Suprapubic skin (tissue), 4 donors: ENCODE results near the gene ALDH1A2. TPM values are rescaled to one million over a fixed set of nuclear protein-coding genes. Genes with fewer than 3 reads are reported as not detected.
A peak's percentile ranks its signal among the peaks of the same experiment; 100 is the strongest.
"Not testable (repeated sequence)": the region's sequence is repeated elsewhere in the genome, so short reads cannot be mapped to it uniquely, and the experiment has no call there.

Source experiments
- DNase-seq, 2 donors: peaks; one replicate each; pipeline ENCODE4 v3.0.0-alpha.2; 2019; ENCODE audit warnings: low spot score in 2 of 2
- H3K27ac ChIP-seq: fragments of 200-600 bp; sonication (generic); one replicate; pipeline ENCODE4 v1.5.1; 2019
- H3K27me3 ChIP-seq: fragments of 200-600 bp; sonication (generic); one replicate; pipeline ENCODE4 v1.5.1; 2019
- H3K36me3 ChIP-seq: fragments of 200-600 bp; sonication (generic); one replicate; pipeline ENCODE4 v1.5.1; 2019
- H3K4me1 ChIP-seq: fragments of 200-600 bp; sonication (generic); one replicate; pipeline ENCODE4 v1.5.1; 2019
- H3K4me3 ChIP-seq: fragments of 200-600 bp; sonication (generic); one replicate; pipeline ENCODE4 v1.5.1; 2019; ENCODE audit warnings: mild to moderate bottlenecking
- H3K9me3 ChIP-seq: fragments of 200-600 bp; sonication (generic); one replicate; pipeline ENCODE4 v1.5.1; 2019
- CTCF ChIP-seq, 2 donors: fragments of 200-600 bp in 1 of 2; fragments of 450-650 bp in 1 of 2; sonication (generic) in 1 of 2; IDR thresholded peaks; one replicate each; pipeline ENCODE4 v1.5.1; 2016 to 2019; ENCODE audit warnings: antibody characterized with exemption in 2 of 2, mild to moderate bottlenecking in 1 of 2, moderate library complexity in 1 of 2
- EP300 ChIP-seq: sonication (generic); formaldehyde crosslinking; IDR thresholded peaks from one replicate; pipeline ENCODE4 v1.6.1; 2017; ENCODE audit warnings: antibody characterized with exemption
- POLR2A ChIP-seq, 2 donors: fragments of 450-650 bp; IDR thresholded peaks; one replicate each; pipeline ENCODE4 v1.6.1; 2017; ENCODE audit warnings: antibody characterized with exemption in 2 of 2, mild to moderate bottlenecking in 2 of 2, moderate library complexity in 2 of 2
- POLR2AphosphoS5 ChIP-seq, 3 donors: sonication (generic); formaldehyde crosslinking; IDR thresholded peaks; one replicate each; pipeline ENCODE4 v1.6.1; 2017; ENCODE audit warnings: antibody characterized with exemption in 3 of 3
- WGBS: methylation state at CpG from one replicate; pipeline ENCODE4 v1.1.5; 2018; 5-methylcytosine and 5-hydroxymethylcytosine counted together
- total RNA-seq, 4 donors: library from RNA; depleted of rRNA; stranded (reverse); fragments of >200 nt; gene quantifications; one replicate each; pipeline ENCODE4 v1.1.0, GENCODE V29; 2016

ALDH1A2 gene
- total RNA-seq = 1 to 10 TPM in 3 of 4 donors, under 1 TPM in 1; 0.62 to 4.9 (median 2.6) TPM

GRCh38 chr15:58065445-58066041 lies at the start of gene ALDH1A2:
TSS of gene ALDH1A2 (minus strand) at chr15:58065711. CDS start at chr15:58065650, 61 bp downstream.
- Histone ChIP-seq H3K27ac (no peak within 1 kb of the TSS), H3K4me3 (peak within 1 kb of the TSS; percentile 54), H3K9me3 (no peaks in the 10 kb centered on the region), H3K36me3 (no peaks in the 10 kb centered on the region), H3K4me1 (peaks cover 14% of the 10 kb centered on the region), H3K27me3 (peaks cover 79% of the 10 kb centered on the region)
- TF ChIP-seq POLR2A (IDR thresholded peaks at IDR 0.05) = no peak
- TF ChIP-seq POLR2AphosphoS5 (IDR thresholded peaks at IDR 0.05) = no peak
- TF ChIP-seq EP300 = no peak
- TF ChIP-seq CTCF (IDR thresholded peaks at IDR 0.05) = no peak
- peak in 1 of 2 donors; percentile 75 for DNase-seq
- 8% methylated on average over 16 of the region's 75 CpGs for WGBS

- H3K36me3 ChIP-seq = no peaks in the 10 kb centered on the region
- H3K4me1 ChIP-seq = no peaks in the 10 kb centered on the region
- no peak overlapping the region for H3K27ac ChIP-seq
- no peaks in the 10 kb centered on the region for H3K9me3 ChIP-seq
- DNase-seq = no peak
- TF ChIP-seq POLR2AphosphoS5 (IDR thresholded peaks at IDR 0.05) = no peak
- no peak for TF ChIP-seq CTCF (IDR thresholded peaks at IDR 0.05)
- TF ChIP-seq EP300 = no peak
- no peak for TF ChIP-seq POLR2A (IDR thresholded peaks at IDR 0.05)
- peaks cover 7% of the 10 kb centered on the region for H3K27me3 ChIP-seq
- H3K4me3 ChIP-seq = no peak overlapping the region
Observed at GRCh38 chr15:58114812-58115211, 49.3 kb upstream of the ALDH1A2 start.

- Histone ChIP-seq H3K4me1 (no peaks in the 10 kb centered on the region), H3K36me3 (no peaks in the 10 kb centered on the region), H3K27me3 (peaks cover 12% of the 10 kb centered on the region), H3K9me3 (no peaks in the 10 kb centered on the region), H3K4me3 (no peak overlapping the region), H3K27ac (no peak overlapping the region)
- TF ChIP-seq POLR2A (IDR thresholded peaks at IDR 0.05) (no peak), POLR2AphosphoS5 (IDR thresholded peaks at IDR 0.05) (no peak), EP300 (no peak), CTCF (IDR thresholded peaks at IDR 0.05) (no peak)
- WGBS = 73% methylated on average over 3 of the region's 3 CpGs
- DNase-seq = no peak
Observed at GRCh38 chr15:58114388-58114787, 48.9 kb upstream of the ALDH1A2 start.

- H3K9me3 ChIP-seq, H3K36me3 ChIP-seq, DNase-seq, H3K4me3 ChIP-seq, H3K4me1 ChIP-seq, H3K27ac ChIP-seq: not testable (repeated sequence)
- WGBS = 33% methylated on average over 5 of the region's 5 CpGs
- peaks cover 19% of the 10 kb centered on the region for H3K27me3 ChIP-seq
Observed at GRCh38 chr15:58113358-58113757, 47.8 kb upstream of the ALDH1A2 start.

GRCh38 chr15:58111718-58112104 lies 46.2 kb upstream of the ALDH1A2 start:
- Histone ChIP-seq H3K4me3 (no peak overlapping the region), H3K36me3 (no peaks in the 10 kb centered on the region), H3K4me1 (no peaks in the 10 kb centered on the region), H3K9me3 (no peaks in the 10 kb centered on the region), H3K27me3 (peaks cover 19% of the 10 kb centered on the region), H3K27ac (no peak overlapping the region)
- no peak for TF ChIP-seq EP300
- DNase-seq = no peak
- 96% methylated on average over 5 of the region's 5 CpGs for WGBS

GRCh38 chr15:58110999-58111717 lies 45.6 kb upstream of the ALDH1A2 start:
- WGBS = 74% methylated on average over 6 of the region's 6 CpGs
- no peak for TF ChIP-seq POLR2A (IDR thresholded peaks at IDR 0.05)
- TF ChIP-seq POLR2AphosphoS5 (IDR thresholded peaks at IDR 0.05) = no peak
- TF ChIP-seq CTCF (IDR thresholded peaks at IDR 0.05) = no peak
- TF ChIP-seq EP300 = no peak
- H3K27me3 ChIP-seq = peaks cover 19% of the 10 kb centered on the region
- DNase-seq = no peak
- no peaks in the 10 kb centered on the region for H3K36me3 ChIP-seq
- H3K4me1 ChIP-seq = no peaks in the 10 kb centered on the region
- H3K9me3 ChIP-seq = no peaks in the 10 kb centered on the region
- no peak overlapping the region for H3K4me3 ChIP-seq
- H3K27ac ChIP-seq = no peak overlapping the region
